HEK293T (cell line): ENCODE measurements around the gene TMEM236.

ENCODE experiments used
- ARNT ChIP-seq: fragments of 450-650 bp; IDR thresholded peaks from 2 replicates; pipeline ENCODE4 v1.6.1; 2017; ENCODE audit warnings: mild to moderate bottlenecking
- FOXM1 ChIP-seq: fragments of 450-650 bp; IDR thresholded peaks from 2 replicates; pipeline ENCODE4 v1.6.1; 2017; ENCODE audit warnings: mild to moderate bottlenecking, borderline replicate concordance
- HDGF ChIP-seq: fragments of 450-650 bp; IDR thresholded peaks from 2 replicates; pipeline ENCODE4 v1.6.1; 2017; ENCODE audit warnings: antibody characterized with exemption, borderline replicate concordance
- L3MBTL2 ChIP-seq: fragments of 450-650 bp; conservative IDR thresholded peaks from 2 replicates; pipeline ENCODE4 v1.6.1; 2016; ENCODE audit warnings: mild to moderate bottlenecking
- NFRKB ChIP-seq: fragments of 450-650 bp; IDR thresholded peaks from 2 replicates; pipeline ENCODE4 v1.6.1; 2016; ENCODE audit warnings: mild to moderate bottlenecking, moderate library complexity
- PKNOX1 ChIP-seq: fragments of 450-650 bp; IDR thresholded peaks from 2 replicates; pipeline ENCODE4 v1.6.1; 2016
- SP1 ChIP-seq: fragments of 450-650 bp; IDR thresholded peaks from 2 replicates; pipeline ENCODE4 v1.6.1; 2017
- SUZ12 ChIP-seq: fragments of 450-650 bp; IDR thresholded peaks from 2 replicates; pipeline ENCODE4 v1.6.1; 2016; ENCODE audit warnings: mild to moderate bottlenecking
- TARDBP ChIP-seq: fragments of 450-650 bp; IDR thresholded peaks from 2 replicates; pipeline ENCODE4 v1.6.1; 2016
- ZNF384 ChIP-seq: fragments of 450-650 bp; IDR thresholded peaks from 2 replicates; pipeline ENCODE4 v1.6.1; 2016

GRCh38 chr10:17756557-17757217 is 4.7 kb downstream of the TMEM236 start:
- TF ChIP-seq TARDBP (no peak), L3MBTL2 (no peak), SP1 (no peak), FOXM1 (no peak), PKNOX1 (no peak), ARNT (no peak), NFRKB (no peak), ZNF384 (no peak), HDGF (no peak), SUZ12 (no peak)
